GM21360 (cell line): Measurements from ENCODE around the gene ARSG.
"Not testable (repeated sequence)": the region's sequence is repeated elsewhere in the genome, so short reads cannot be mapped to it uniquely, and the experiment has no call there.

ENCODE experiments used
- ATAC-seq: cut with Tn5 transposase; IDR thresholded peaks from one replicate; pipeline ENCODE4 v1.9.1; 2021; ENCODE audit warnings: mild to moderate bottlenecking, moderate library complexity; ENCODE audit not compliant: unreplicated experiment

ARSG gene

GRCh38 chr17:68326681-68327080 is 35.4 kb downstream of the ARSG start:
- ATAC-seq = no peak

GRCh38 chr17:68327823-68328557 is 36.7 kb downstream of the ARSG start:
- ATAC-seq = no peak

GRCh38 chr17:68328676-68329075 is 37.4 kb downstream of the ARSG start:
- no peak for ATAC-seq

- no peak for ATAC-seq
These were observed 38.0 kb downstream of the ARSG start for GRCh38 chr17:68329331-68329730.

GRCh38 chr17:68331932-68332331 is 40.6 kb downstream of the ARSG start:
- not testable (repeated sequence) for ATAC-seq

GRCh38 chr17:68334393-68334792 is 43.1 kb downstream of the ARSG start:
- ATAC-seq = no peak

GRCh38 chr17:68341482-68341881 is 50.2 kb downstream of the ARSG start:
- no peak for ATAC-seq

- no peak for ATAC-seq
These were observed 52.7 kb downstream of the ARSG start for GRCh38 chr17:68343976-68344375.

GRCh38 chr17:68344701-68345136 is 53.4 kb downstream of the ARSG start:
- ATAC-seq = no peak

- peak; percentile 59 for ATAC-seq
These were observed 55.2 kb downstream of the ARSG start for GRCh38 chr17:68346448-68346847.

- no peak for ATAC-seq
These were observed 56.1 kb downstream of the ARSG start for GRCh38 chr17:68347380-68347779.

GRCh38 chr17:68349157-68349556 is 57.9 kb downstream of the ARSG start:
- peak; percentile 56 for ATAC-seq

GRCh38 chr17:68351395-68351794 is 60.1 kb downstream of the ARSG start:
- no peak for ATAC-seq

GRCh38 chr17:68352041-68352440 is 60.7 kb downstream of the ARSG start:
- no peak for ATAC-seq

GRCh38 chr17:68352671-68353070 is 61.4 kb downstream of the ARSG start:
- ATAC-seq = not testable (repeated sequence)

- ATAC-seq = no peak
These were observed 61.8 kb downstream of the ARSG start for GRCh38 chr17:68353111-68353521.

GRCh38 chr17:68354311-68354710 is 63.0 kb downstream of the ARSG start:
- ATAC-seq = not testable (repeated sequence)

GRCh38 chr17:68355108-68355507 is 63.8 kb downstream of the ARSG start:
- not testable (repeated sequence) for ATAC-seq

- peak; percentile 93 for ATAC-seq
These were observed 65.2 kb downstream of the ARSG start for GRCh38 chr17:68356520-68356919.

GRCh38 chr17:68356949-68357455 is 65.7 kb downstream of the ARSG start:
- ATAC-seq = no peak

GRCh38 chr17:68357886-68358285 is 66.6 kb downstream of the ARSG start:
- no peak for ATAC-seq

- ATAC-seq = no peak
These were observed 68.7 kb downstream of the ARSG start for GRCh38 chr17:68359791-68360535.
